Karpas-422 (cell line): ENCODE results near the gene CFDP1. TPM values are rescaled to one million over a fixed set of nuclear protein-coding genes. Genes with fewer than 3 reads are reported as not detected.

Experiments
- DNase-seq: peaks from one replicate; pipeline ENCODE4 v3.0.0-alpha.2; 2015
- H2AFZ ChIP-seq: fragments of 200-600 bp; sonication (generic); 2 replicates; pipeline ENCODE4 v1.6.1; 2014; ENCODE audit warnings: antibody characterized with exemption, low read length, mixed read lengths
- H3K27ac ChIP-seq: fragments of 200-600 bp; sonication (generic); 2 replicates; pipeline ENCODE4 v1.5.1; 2014; ENCODE audit warnings: mild to moderate bottlenecking, low read length, moderate library complexity
- H3K27me3 ChIP-seq: fragments of 200-600 bp; sonication (generic); 2 replicates; pipeline ENCODE4 v1.6.1; 2014; ENCODE audit warnings: low read length, mixed read lengths
- H3K36me3 ChIP-seq: fragments of 200-600 bp; sonication (generic); 2 replicates; pipeline ENCODE4 v1.6.1; 2014; ENCODE audit warnings: low read length, mixed read lengths; ENCODE audit not compliant: insufficient read depth
- H3K4me1 ChIP-seq: fragments of 200-600 bp; sonication (generic); 2 replicates; pipeline ENCODE4 v1.6.1; 2014; ENCODE audit warnings: mild to moderate bottlenecking, low read length, mixed read lengths
- H3K4me2 ChIP-seq: fragments of 200-600 bp; sonication (generic); 2 replicates; pipeline ENCODE4 v1.6.1; 2014; ENCODE audit warnings: low read length, low read depth, mild to moderate bottlenecking; ENCODE audit not compliant: poor library complexity, severe bottlenecking
- H3K4me3 ChIP-seq: fragments of 200-600 bp; sonication (generic); 2 replicates; pipeline ENCODE4 v1.5.1; 2014; ENCODE audit warnings: mild to moderate bottlenecking, antibody characterized with exemption, low read length, mixed read lengths
- H3K79me2 ChIP-seq: fragments of 200-600 bp; sonication (generic); 2 replicates; pipeline ENCODE4 v1.6.1; 2014; ENCODE audit warnings: mild to moderate bottlenecking, low read length, mixed read lengths
- H3K9ac ChIP-seq: fragments of 200-600 bp; sonication (generic); 2 replicates; pipeline ENCODE4 v1.6.0; 2014; ENCODE audit warnings: low read length
- H3K9me2 ChIP-seq: fragments of 200-600 bp; sonication (generic), shearing (Covaris generic); replicated peaks from 2 replicates; pipeline ENCODE4 v1.6.0; 2014; ENCODE audit warnings: mild to moderate bottlenecking, low read length, moderate library complexity; ENCODE audit not compliant: insufficient read depth
- H3K9me3 ChIP-seq: fragments of 300-700, 200-600 bp; sonication (generic); 2 replicates; pipeline ENCODE4 v1.6.1; 2014; ENCODE audit warnings: low read length, mixed read lengths
- H4K20me1 ChIP-seq: fragments of 200-600 bp; sonication (generic); 2 replicates; pipeline ENCODE4 v1.6.1; 2014; ENCODE audit warnings: mild to moderate bottlenecking, antibody characterized with exemption, low read length, low read depth; ENCODE audit not compliant: insufficient read depth
- total RNA-seq: library from RNA; depleted of rRNA; stranded (reverse); fragments of >200 nt; shearing (Covaris generic); gene quantifications from 2 replicates; pipeline ENCODE4 v1.2.3, GENCODE V29; 2014; ENCODE audit warnings: low replicate concordance

Gene CFDP1
- total RNA-seq, 1 experiment from 2014 or later, result 33.5 TPM

DNA sequence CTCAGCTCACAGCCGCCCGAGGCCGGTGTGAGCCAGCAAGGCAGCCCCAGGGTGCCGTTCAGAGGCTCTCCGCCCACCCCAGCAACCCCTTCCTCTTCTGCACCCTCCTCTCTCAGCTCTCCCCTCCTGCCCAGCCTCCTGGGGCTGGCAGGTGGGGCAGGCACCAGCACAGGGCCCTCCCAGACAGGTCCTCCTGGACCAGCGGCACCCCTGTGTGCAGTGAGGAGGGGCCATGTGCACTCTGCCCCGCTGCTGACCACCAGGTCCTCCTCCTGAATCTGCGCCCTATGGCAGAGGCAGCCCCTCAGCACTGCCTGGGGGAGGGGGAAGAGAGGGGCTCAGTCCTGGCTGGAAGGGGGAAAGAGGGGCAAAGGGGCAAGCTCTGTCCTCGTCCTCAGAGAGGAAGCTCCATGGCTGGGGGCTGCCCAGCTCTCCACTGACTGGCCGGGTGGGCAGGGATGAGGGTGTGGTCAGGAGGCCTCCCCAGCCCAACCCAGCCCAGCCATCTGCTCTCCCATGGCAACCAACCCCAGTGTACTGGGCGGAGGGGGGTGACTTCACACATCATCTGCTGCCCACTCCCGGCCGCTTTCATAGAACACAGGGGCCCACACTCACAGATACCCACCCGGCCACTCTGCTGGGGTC, 176.5 kb downstream of the CFDP1 start:
- Histone ChIP-seq H3K79me2 (no peaks in the 10 kb centered on the region), H4K20me1 (peaks cover 29% of the 10 kb centered on the region), H3K9ac (no peak overlapping the region)

DNA sequence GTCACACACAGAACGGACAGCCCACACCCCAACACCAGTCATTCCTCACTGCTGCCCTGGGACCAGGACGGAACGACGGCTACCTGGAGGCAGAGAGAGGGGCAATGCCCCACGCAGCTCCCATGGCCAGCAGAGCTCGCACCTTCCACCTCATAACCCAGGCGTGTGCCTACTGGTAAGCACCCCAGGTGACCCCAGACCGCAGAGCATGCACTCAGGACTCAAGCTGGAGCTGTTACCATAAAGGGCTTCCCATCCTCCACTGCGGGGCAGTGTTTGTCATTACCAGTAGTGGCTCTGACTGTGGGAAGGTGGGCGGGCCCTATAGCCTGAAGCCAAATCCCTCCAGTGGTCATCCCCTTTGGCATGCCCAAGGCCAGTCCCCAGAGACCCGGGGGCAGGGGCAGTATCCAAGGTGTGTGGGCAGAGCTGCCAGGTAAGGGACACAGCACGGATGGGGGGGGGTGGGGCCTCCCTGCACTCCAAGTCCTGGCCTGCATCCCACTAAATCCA, 177.2 kb downstream of the CFDP1 start:
- no peak overlapping the region for H3K9ac ChIP-seq
- H3K79me2 ChIP-seq, result no peaks in the 10 kb centered on the region
- no peaks in the 10 kb centered on the region for H3K9me2 ChIP-seq
- DNase-seq, result no peak
- H2AFZ ChIP-seq, result no peak overlapping the region
- H3K4me2 ChIP-seq, result no peak overlapping the region
- H3K9me3 ChIP-seq, result no peaks in the 10 kb centered on the region
- H3K36me3 ChIP-seq, result no peaks in the 10 kb centered on the region
- H3K4me1 ChIP-seq, result peaks cover 10% of the 10 kb centered on the region
- no peaks in the 10 kb centered on the region for H3K27me3 ChIP-seq
- H4K20me1 ChIP-seq, result peaks cover 29% of the 10 kb centered on the region
- no peak overlapping the region for H3K4me3 ChIP-seq
- H3K27ac ChIP-seq, result no peak overlapping the region

More for the DNA sequence above, 176.5 kb downstream of the CFDP1 start:
- Histone ChIP-seq H3K36me3 (no peaks in the 10 kb centered on the region), H3K27me3 (no peaks in the 10 kb centered on the region), H3K4me2 (no peak overlapping the region), H3K4me1 (peaks cover 8% of the 10 kb centered on the region), H3K9me2 (no peaks in the 10 kb centered on the region), H3K9me3 (no peaks in the 10 kb centered on the region), H3K4me3 (no peak overlapping the region), H3K27ac (no peak overlapping the region), H2AFZ (no peak overlapping the region)
- no peak for DNase-seq

DNA sequence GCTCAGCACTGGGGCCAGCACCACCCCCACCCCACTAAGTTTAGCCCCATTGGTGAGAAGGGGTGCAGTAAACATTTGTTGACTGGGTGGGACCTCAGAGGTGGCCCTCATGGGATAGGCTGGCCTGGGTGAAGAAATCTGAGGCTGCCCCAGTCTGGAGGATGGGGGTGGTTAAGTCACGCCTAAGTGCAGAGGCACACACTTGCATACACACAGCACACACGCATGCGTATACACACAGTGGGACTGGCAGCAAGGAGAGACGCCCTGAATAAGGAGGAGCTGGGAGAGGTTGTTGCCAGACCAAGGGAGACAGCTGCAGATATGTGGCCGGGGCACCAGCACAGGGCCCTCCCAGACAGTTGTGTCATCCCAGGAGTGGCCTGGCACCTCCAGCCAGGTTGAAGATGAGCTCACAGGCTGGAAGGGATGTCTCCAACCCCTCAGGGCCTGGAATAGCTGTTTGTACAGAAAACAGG, 178.9 kb downstream of the CFDP1 start:
- Histone ChIP-seq H3K27ac (no peak overlapping the region), H4K20me1 (peaks cover 42% of the 10 kb centered on the region), H3K4me2 (no peak overlapping the region), H3K9me3 (no peaks in the 10 kb centered on the region), H2AFZ (no peak overlapping the region), H3K9me2 (no peaks in the 10 kb centered on the region), H3K27me3 (no peaks in the 10 kb centered on the region), H3K79me2 (peaks cover 15% of the 10 kb centered on the region), H3K36me3 (no peaks in the 10 kb centered on the region), H3K4me3 (no peak overlapping the region), H3K4me1 (peaks cover 22% of the 10 kb centered on the region), H3K9ac (no peak overlapping the region)
- DNase-seq, result peak; percentile 54

DNA sequence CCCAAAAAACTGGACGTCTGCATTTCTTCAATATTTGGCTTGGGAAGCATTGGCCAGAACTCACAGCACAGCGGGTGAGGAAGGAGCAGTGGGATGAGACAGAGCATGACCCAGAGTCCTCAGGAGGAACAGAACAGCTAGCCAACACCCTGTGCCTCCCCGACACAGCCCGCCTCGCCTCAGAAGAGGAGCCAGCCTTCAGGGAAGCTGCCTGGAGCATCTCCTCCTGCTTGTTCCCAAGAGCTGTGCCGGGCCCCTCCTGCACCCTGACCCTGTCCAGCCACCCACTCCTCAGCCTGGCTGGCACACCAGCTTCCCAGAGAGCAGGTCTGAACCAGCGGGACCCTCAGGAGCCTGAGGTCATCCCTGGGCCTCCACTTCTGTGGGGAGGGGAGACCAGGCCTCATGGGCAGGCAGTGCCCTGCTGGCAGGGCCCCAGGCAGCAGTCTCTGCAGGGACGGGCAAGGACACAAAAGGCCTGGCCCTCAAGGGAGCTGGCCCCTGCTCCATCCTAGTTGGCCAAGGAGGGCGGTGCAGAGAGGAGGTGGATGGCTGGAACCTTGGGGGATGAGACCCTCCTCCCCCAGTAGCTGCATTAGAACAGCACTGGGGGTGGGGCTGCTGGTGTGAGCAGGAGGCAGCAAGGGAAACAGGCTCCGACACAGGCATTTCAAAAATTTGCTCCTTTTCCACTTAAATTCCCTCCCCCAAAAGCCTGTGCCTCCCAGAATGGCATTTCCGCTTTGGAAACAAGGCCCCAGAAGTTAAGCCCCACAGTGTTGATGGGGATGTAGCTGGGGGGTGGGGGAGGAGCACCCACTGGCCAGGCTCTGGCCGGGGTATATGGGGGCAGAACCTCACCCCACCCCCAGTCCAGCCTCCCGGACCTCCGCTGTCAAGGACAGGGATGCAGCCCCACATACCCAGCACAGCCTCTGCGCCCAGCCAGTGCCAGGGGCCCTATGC, 180.1 kb downstream of the CFDP1 start:
- Histone ChIP-seq H3K27me3 (no peaks in the 10 kb centered on the region), H3K79me2 (peaks cover 27% of the 10 kb centered on the region), H3K9ac (no peak overlapping the region), H3K27ac (no peak overlapping the region), H3K4me3 (no peak overlapping the region), H2AFZ (no peak overlapping the region), H3K4me1 (peaks cover 22% of the 10 kb centered on the region), H3K4me2 (no peak overlapping the region), H3K9me2 (no peaks in the 10 kb centered on the region), H3K36me3 (no peaks in the 10 kb centered on the region), H4K20me1 (peaks cover 37% of the 10 kb centered on the region), H3K9me3 (no peaks in the 10 kb centered on the region)
- DNase-seq, result no peak

DNA sequence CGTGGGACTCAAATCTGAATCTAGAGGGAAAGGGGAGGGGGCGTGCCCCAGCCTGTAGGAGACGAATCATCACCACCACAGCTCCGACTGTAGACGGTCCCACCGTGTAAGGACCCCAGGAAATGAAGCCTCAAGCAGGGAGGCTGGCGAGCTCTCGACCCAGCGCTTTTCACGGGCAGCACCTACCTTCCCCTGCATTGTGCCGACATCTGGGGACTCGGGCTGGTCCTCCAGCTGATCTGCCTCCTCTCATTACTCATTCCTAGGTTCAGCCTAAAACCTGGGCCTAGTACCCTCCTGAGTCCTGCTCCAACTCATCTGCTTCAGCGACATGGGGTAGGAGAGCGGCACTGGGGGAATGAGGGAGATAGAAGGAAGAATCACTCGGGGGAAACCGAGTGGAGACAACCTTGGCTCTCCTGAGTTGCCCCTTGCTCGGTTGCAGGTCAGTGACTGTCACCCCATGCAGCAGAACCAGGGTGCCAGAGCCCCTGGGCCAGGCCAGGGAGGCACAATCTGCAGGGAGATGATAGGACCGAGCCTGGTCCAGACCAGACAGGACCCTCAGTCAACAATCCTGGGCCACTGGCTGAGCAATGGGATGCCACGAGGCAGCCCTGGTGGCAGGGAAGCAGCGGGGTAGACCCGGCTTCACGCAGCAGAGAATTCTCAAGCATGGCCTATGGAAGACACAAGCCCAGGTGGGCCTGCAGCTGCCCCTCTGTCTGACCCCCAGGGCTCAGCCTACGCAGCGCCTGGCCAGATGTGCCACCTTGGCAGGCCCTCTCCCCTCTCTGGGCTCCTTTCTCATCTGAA, 181.0 kb downstream of the CFDP1 start:
- Histone ChIP-seq H3K4me2 (peak overlapping the region; percentile 31), H3K36me3 (no peaks in the 10 kb centered on the region), H3K9ac (peak overlapping the region; percentile 48), H3K4me1 (peaks cover 22% of the 10 kb centered on the region), H3K79me2 (peaks cover 37% of the 10 kb centered on the region), H3K27ac (no peak overlapping the region), H2AFZ (no peak overlapping the region), H3K4me3 (peak overlapping the region; percentile 28; the same call in 1 of the 2 replicates), H4K20me1 (peaks cover 37% of the 10 kb centered on the region), H3K27me3 (no peaks in the 10 kb centered on the region), H3K9me2 (no peaks in the 10 kb centered on the region), H3K9me3 (no peaks in the 10 kb centered on the region)
- DNase-seq, result no peak

DNA sequence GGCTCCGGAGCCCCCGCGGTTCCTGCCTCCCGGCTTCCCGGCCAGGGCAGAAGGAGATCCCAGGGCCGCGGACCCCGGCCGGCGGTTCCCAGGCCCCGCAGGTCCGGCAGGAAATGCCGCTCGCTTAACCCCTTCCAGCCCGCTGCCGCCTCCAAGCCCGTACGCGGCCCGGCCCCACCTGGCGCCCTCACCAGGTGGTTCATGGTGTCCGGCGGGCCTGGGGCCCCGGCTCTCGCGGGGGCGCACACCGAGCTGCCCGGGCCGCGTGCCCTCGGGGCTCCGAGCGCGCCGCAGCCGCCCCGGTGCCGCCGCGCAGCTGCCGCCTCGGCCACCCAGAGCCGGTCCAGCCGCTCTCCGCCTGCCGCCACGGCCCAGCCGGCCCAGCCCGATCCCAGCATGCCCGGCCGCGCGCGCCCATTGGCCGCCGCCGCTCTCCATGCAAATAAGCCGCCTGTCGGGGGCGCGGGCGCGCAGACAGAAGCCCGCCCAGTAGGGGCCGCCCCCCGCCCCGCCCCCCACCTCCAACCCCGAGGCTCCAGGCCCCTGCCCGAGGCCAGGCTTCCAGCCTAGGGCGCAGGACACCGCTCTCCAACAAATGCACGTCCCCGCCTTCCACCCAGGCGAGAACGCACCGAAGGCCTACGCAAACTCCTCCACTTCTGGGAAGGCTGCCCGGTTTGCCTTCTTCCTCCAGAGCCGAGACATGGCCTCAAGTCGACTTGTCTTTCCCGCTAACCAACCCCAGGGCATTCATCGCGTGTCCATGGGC, 181.8 kb downstream of the CFDP1 start, which contains the start of gene BCAR1:
Gene BCAR1 (minus strand): TSS at position 345 of the 769 bp plus-strand sequence. CDS start 142 bp downstream, at position 203.
- Histone ChIP-seq H3K27me3 (no peaks in the 10 kb centered on the region), H3K27ac (no peak within 1 kb of the TSS), H3K9ac (peak within 1 kb of the TSS; percentile 81), H3K4me2 (peak within 1 kb of the TSS; percentile 94), H4K20me1 (peaks cover 37% of the 10 kb centered on the region), H3K79me2 (peaks cover 45% of the 10 kb centered on the region), H3K36me3 (no peaks in the 10 kb centered on the region), H2AFZ (peak within 1 kb of the TSS; percentile 81; the same call in 1 of the 2 replicates), H3K9me3 (no peaks in the 10 kb centered on the region), H3K9me2 (no peaks in the 10 kb centered on the region), H3K4me3 (peak within 1 kb of the TSS; percentile 95), H3K4me1 (peaks cover 22% of the 10 kb centered on the region)
- DNase-seq, result peak; percentile 91

DNA sequence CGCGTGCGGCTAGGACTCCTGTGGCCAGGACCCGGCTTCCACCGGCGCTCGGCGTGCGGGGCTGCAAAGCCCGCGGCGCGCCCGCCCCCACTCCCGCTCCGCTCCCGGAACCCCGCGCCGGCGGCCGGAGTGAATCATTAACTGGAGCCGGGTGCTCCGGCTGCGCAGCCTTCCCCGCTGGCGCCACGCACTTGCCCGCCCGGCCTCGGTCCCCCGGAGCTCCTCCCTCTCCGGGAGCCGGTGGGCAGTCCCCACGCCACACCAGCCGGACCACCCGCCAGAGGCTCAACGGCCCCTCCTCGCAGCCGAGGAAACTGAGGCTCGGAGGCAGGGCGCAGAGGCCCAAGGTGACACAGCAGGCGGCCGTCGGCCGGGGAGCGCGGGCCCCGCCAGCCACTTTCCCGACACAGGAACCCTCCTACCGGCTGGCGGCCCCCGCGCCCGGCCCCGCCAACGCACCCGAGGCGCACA, 182.5 kb downstream of the CFDP1 start:
- DNase-seq, result peak; percentile 58
- H3K9ac ChIP-seq, result peak overlapping the region; percentile 81
- no peaks in the 10 kb centered on the region for H3K9me2 ChIP-seq
- peak overlapping the region; percentile 94 for H3K4me2 ChIP-seq
- no peak overlapping the region for H3K27ac ChIP-seq
- peaks cover 35% of the 10 kb centered on the region for H4K20me1 ChIP-seq
- H3K4me3 ChIP-seq, result peak overlapping the region; percentile 95
- peak overlapping the region; percentile 81; the same call in 1 of the 2 replicates for H2AFZ ChIP-seq
- no peaks in the 10 kb centered on the region for H3K27me3 ChIP-seq
- no peaks in the 10 kb centered on the region for H3K9me3 ChIP-seq
- H3K4me1 ChIP-seq, result peaks cover 27% of the 10 kb centered on the region
- no peaks in the 10 kb centered on the region for H3K36me3 ChIP-seq
- H3K79me2 ChIP-seq, result peaks cover 50% of the 10 kb centered on the region
